K562 (cell line): ENCODE data around the gene SMC5. TPM values are rescaled to one million over a fixed set of nuclear protein-coding genes. Genes with fewer than 3 reads are reported as not detected.

ENCODE experiments used
- E2F6 ChIP-seq, 2 experiments: IDR thresholded peaks; 2 replicates each; pipeline ENCODE4 v1.6.1; 2011; ENCODE audit warnings: borderline replicate concordance in 1 of 2, control low read depth in 1 of 2, low read depth in 1 of 2, low read length in 1 of 2, mild to moderate bottlenecking in 1 of 2, mixed read lengths in 1 of 2, moderate library complexity in 1 of 2; ENCODE audit not compliant: insufficient read depth in 1 of 2, insufficient read length in 1 of 2, poor library complexity in 1 of 2, severe bottlenecking in 1 of 2; ENCODE audit errors: extremely low read depth in 1 of 2
- FOXA1 ChIP-seq: fragments of 450-650 bp; IDR thresholded peaks from 2 replicates; pipeline ENCODE4 v1.6.1; 2016; ENCODE audit warnings: mild to moderate bottlenecking, borderline replicate concordance
- ILK ChIP-seq: fragments of 450-650 bp; IDR thresholded peaks from 2 replicates; pipeline ENCODE4 v1.6.1; 2016; ENCODE audit warnings: missing genetic modification characterization, low read depth, mild to moderate bottlenecking, missing compliant biosample characterization, moderate library complexity, borderline replicate concordance
- IRF1 ChIP-seq: sonication (generic); formaldehyde crosslinking; IDR thresholded peaks from 2 replicates; pipeline ENCODE4 v1.8.0; 2022; ENCODE audit warnings: missing genetic modification reagents, mild to moderate bottlenecking, borderline replicate concordance
- MEIS2 ChIP-seq: fragments of 450-650 bp; IDR thresholded peaks from 2 replicates; pipeline ENCODE4 v1.6.1; 2014; ENCODE audit warnings: mild to moderate bottlenecking; ENCODE audit not compliant: partially characterized antibody
- MTA2 ChIP-seq: fragments of 450-650 bp; IDR thresholded peaks from 2 replicates; pipeline ENCODE4 v1.6.1; 2016; ENCODE audit warnings: low read depth
- NKRF ChIP-seq: fragments of 450-650 bp; IDR thresholded peaks from 2 replicates; pipeline ENCODE4 v1.6.1; 2016; ENCODE audit warnings: borderline replicate concordance
- PYGO2 ChIP-seq: fragments of 450-650 bp; IDR thresholded peaks from 2 replicates; pipeline ENCODE4 v1.6.1; 2016; ENCODE audit warnings: mild to moderate bottlenecking, missing genetic modification characterization, moderate library complexity, missing compliant biosample characterization
- RFX7 ChIP-seq: fragments of 250-450 bp; sonication (Bioruptor Pico); IDR thresholded peaks from 2 replicates; pipeline ENCODE4 v1.5.1; 2021; ENCODE audit warnings: mild to moderate bottlenecking
- SNIP1 ChIP-seq: fragments of 450-650 bp; IDR thresholded peaks from 2 replicates; pipeline ENCODE4 v1.7.1; 2017; ENCODE audit warnings: low read depth, mild to moderate bottlenecking
- TARDBP ChIP-seq: fragments of 450-650 bp; IDR thresholded peaks from 2 replicates; pipeline ENCODE4 v1.6.1; 2016
- TFE3 ChIP-seq: fragments of 450-650 bp; formaldehyde crosslinking; IDR thresholded peaks from 2 replicates; pipeline ENCODE4 v1.4.0; 2020; ENCODE audit warnings: mild to moderate bottlenecking, mixed read lengths
- ZFX ChIP-seq: sonication (generic); formaldehyde crosslinking; IDR thresholded peaks from 2 replicates; pipeline ENCODE4 v1.8.0; 2022; ENCODE audit warnings: mild to moderate bottlenecking, missing genetic modification reagents, moderate library complexity
- ZNF609 ChIP-seq: sonication (generic); formaldehyde crosslinking; IDR thresholded peaks from 2 replicates; pipeline ENCODE4 v1.8.1; 2023; ENCODE audit warnings: missing genetic modification reagents, mild to moderate bottlenecking, borderline replicate concordance
- ZNF77 ChIP-seq: fragments of 250-450 bp; sonication (Bioruptor Pico); IDR thresholded peaks from 2 replicates; pipeline ENCODE4 v1.5.0; 2020
- polyA plus RNA-seq, 8 experiments: library from polyadenylated mRNA; depleted of rRNA in 4 of 8; stranded (reverse) in 5 of 8; unstranded in 3 of 8; fragments of >200 nt; fragmentation: Nextera tagmentation in 2 of 8; fragmentation: Illumina TruSeq in 1 of 8; extraction: Ambion mirVana in 2 of 8; extraction: Trizol in 1 of 8; gene quantifications; 2 replicates each; pipeline versions ENCODE4 v1.2.1 to v1.2.3, GENCODE V29; 2011 to 2014; ENCODE audit warnings: inconsistent platforms in 1 of 8, missing spikeins in 1 of 8
- total RNA-seq, 7 experiments: library from RNA; depleted of rRNA in 6 of 7; stranded (reverse); fragments of >200 nt in 6 of 7; fragmentation: Illumina TruSeq in 2 of 7; extraction: Trizol in 2 of 7; gene quantifications; 2 replicates each; pipeline versions ENCODE4 v1.2.1 to v1.2.3, GENCODE V29; 2011 to 2021; ENCODE audit warnings: low replicate concordance in 1 of 7

The SMC5 gene
- total and polyA plus RNA-seq, 9 of the 15 experiments (the other 6 are each of a cell fraction or from before 2014, with no cell fraction given) = 3.5 to 43.2 (median 21.4) TPM

- TF ChIP-seq ILK (no peak), E2F6 (IDR thresholded peaks at IDR 0.05; ENCODE audit: borderline replicate concordance in 1 of 2, extremely low read depth in 1 of 2, insufficient read depth in 1 of 2, insufficient read length in 1 of 2, low read depth in 1 of 2, low read length in 1 of 2, poor library complexity in 1 of 2, severe bottlenecking in 1 of 2) (peak; percentile 81 to 86), RFX7 (CRISPR knock-in tag) (no peak), PYGO2 (tag) (no peak), IRF1 (CRISPR knock-in tag) (0 out of 2 replicates have a peak, but pooled peaks have one; percentile 78), FOXA1 (no peak), ZFX (CRISPR knock-in tag) (peak; percentile 92), ZNF77 (CRISPR knock-in tag) (no peak), SNIP1 (no peak), MEIS2 (peak; percentile 66), ZNF609 (CRISPR knock-in tag) (no peak), TARDBP (0 out of 2 replicates have a peak, but pooled peaks have one; percentile 49), MTA2 (no peak), NKRF (peak; percentile 64; the same call in 1 of the 2 replicates), TFE3 (CRISPR knock-in tag) (no peak)
These were observed at the start of gene SMC5 (continued) for GRCh38 chr9:70258692-70259511.
